CD14-positive monocyte (primary cell): Measurements from ENCODE around the gene CDK5. TPM values are rescaled to one million over a fixed set of nuclear protein-coding genes. Genes with fewer than 3 reads are reported as not detected.

Source experiments
- DNase-seq, 3 donors: peaks; one replicate each; pipeline ENCODE4 v3.0.0-alpha.2; 2011 to 2022
- H2AFZ ChIP-seq: 2 replicates; pipeline ENCODE4 v1.6.0; 2012; ENCODE audit warnings: mild to moderate bottlenecking, low read depth, low read length, inconsistent platforms; ENCODE audit not compliant: insufficient read depth, poor library complexity, severe bottlenecking
- H3K27ac ChIP-seq, 2 donors: 1 replicate in 1 of 2; 2 replicates in 1 of 2; pipeline ENCODE4 v1.5.1; 2012 to 2013; ENCODE audit warnings: low read length in 2 of 2, control low read depth in 1 of 2, inconsistent platforms in 1 of 2, low read depth in 1 of 2, mild to moderate bottlenecking in 1 of 2
- H3K27me3 ChIP-seq, 2 donors: one replicate each; pipeline versions ENCODE4 v1.6.0 to v1.6.1; 2011 to 2013; ENCODE audit warnings: low read length in 2 of 2; ENCODE audit not compliant: control insufficient read depth in 2 of 2, insufficient read depth in 2 of 2
- H3K36me3 ChIP-seq, 2 donors: replicated peaks in 1 of 2; 1 replicate in 1 of 2; 2 replicates in 1 of 2; pipeline versions ENCODE4 v1.5.1 to v1.6.1; 2012 to 2013; ENCODE audit warnings: low read length in 2 of 2, control low read depth in 1 of 2, inconsistent platforms in 1 of 2, mild to moderate bottlenecking in 1 of 2; ENCODE audit not compliant: insufficient read depth in 2 of 2, control insufficient read depth in 1 of 2
- H3K4me1 ChIP-seq, 2 donors: 1 replicate in 1 of 2; 2 replicates in 1 of 2; pipeline versions ENCODE4 v1.5.1 to v1.6.1; 2012 to 2013; ENCODE audit warnings: low read length in 2 of 2, control low read depth in 1 of 2, inconsistent platforms in 1 of 2, mild to moderate bottlenecking in 1 of 2, moderate library complexity in 1 of 2; ENCODE audit not compliant: insufficient read depth in 2 of 2, control insufficient read depth in 1 of 2
- H3K4me2 ChIP-seq: replicated peaks from 2 replicates; pipeline ENCODE3; 2012; ENCODE audit warnings: low read length, moderate library complexity, mild to moderate bottlenecking; ENCODE audit not compliant: poor library complexity, severe bottlenecking; ENCODE audit errors: extremely low read depth
- H3K4me3 ChIP-seq, 3 experiments: fragments of 200-600 bp in 1 of 3; sonication (generic) in 1 of 3; replicated peaks in 1 of 3; 1 replicate in 2 of 3; 2 replicates in 1 of 3; pipeline ENCODE4 v1.5.1; 2011 to 2013; ENCODE audit warnings: low read length in 3 of 3, mild to moderate bottlenecking in 3 of 3, control low read depth in 2 of 3, low read depth in 2 of 3, inconsistent platforms in 1 of 3, moderate library complexity in 1 of 3
- H3K79me2 ChIP-seq: 2 replicates; pipeline ENCODE4 v1.6.0; 2012; ENCODE audit warnings: mild to moderate bottlenecking, control low read depth, inconsistent platforms, low read length, moderate library complexity; ENCODE audit not compliant: insufficient read depth
- H3K9ac ChIP-seq: 2 replicates; pipeline ENCODE4 v1.6.0; 2017; ENCODE audit warnings: low read length, mild to moderate bottlenecking; ENCODE audit not compliant: insufficient read depth, poor library complexity, severe bottlenecking
- H3K9me3 ChIP-seq, 2 donors: replicated peaks in 1 of 2; 1 replicate in 1 of 2; 2 replicates in 1 of 2; pipeline versions ENCODE4 v1.5.1 to v1.6.1; 2012 to 2013; ENCODE audit warnings: low read length in 2 of 2, control low read depth in 1 of 2; ENCODE audit not compliant: control insufficient read depth in 1 of 2, insufficient read depth in 1 of 2
- H4K20me1 ChIP-seq: 2 replicates; pipeline ENCODE4 v1.6.0; 2012; ENCODE audit warnings: mild to moderate bottlenecking, low read length, control low read depth, moderate library complexity; ENCODE audit not compliant: insufficient read depth
- H3K27ac Mint-ChIP-seq, 7 donors: one replicate each; pipeline ENCODE4 v1.8.0; 2020; ENCODE audit warnings: mild to moderate bottlenecking in 7 of 7, mixed read lengths in 7 of 7, moderate library complexity in 6 of 7, inconsistent platforms in 2 of 7
- H3K27me3 Mint-ChIP-seq, 3 donors: one replicate each; pipeline ENCODE4 v1.8.0; 2021 to 2022; ENCODE audit warnings: low read depth in 3 of 3, mild to moderate bottlenecking in 3 of 3, mixed read lengths in 3 of 3, moderate library complexity in 3 of 3, inconsistent platforms in 1 of 3
- H3K36me3 Mint-ChIP-seq, 2 donors: one replicate each; pipeline ENCODE4 v1.8.0; 2020; ENCODE audit warnings: mixed read lengths in 2 of 2, inconsistent platforms in 1 of 2, mild to moderate bottlenecking in 1 of 2
- H3K4me1 Mint-ChIP-seq: one replicate; pipeline ENCODE4 v1.8.0; 2020; ENCODE audit warnings: mild to moderate bottlenecking, mixed read lengths
- H3K4me3 Mint-ChIP-seq, 2 donors: one replicate each; pipeline ENCODE4 v1.8.0; 2020; ENCODE audit warnings: mild to moderate bottlenecking in 2 of 2, mixed read lengths in 2 of 2, moderate library complexity in 1 of 2
- H3K9me3 Mint-ChIP-seq, 7 donors: one replicate each; pipeline ENCODE4 v1.8.0; 2020 to 2022; ENCODE audit warnings: mixed read lengths in 7 of 7, mild to moderate bottlenecking in 6 of 7, moderate library complexity in 6 of 7, inconsistent platforms in 2 of 7
- CTCF ChIP-seq: fragments of 200-600 bp; IDR thresholded peaks from one replicate; pipeline ENCODE4 v1.8.0; 2022; ENCODE audit warnings: antibody characterized with exemption, mild to moderate bottlenecking
- WGBS: methylation state at CpG from one replicate; pipeline ENCODE4 v1.1.5; 2013; ENCODE audit warnings: missing lambda C conversion rate; ENCODE audit not compliant: insufficient coverage; 5-methylcytosine and 5-hydroxymethylcytosine counted together
- intact Hi-C, 2 donors: fragments of 100-400 bp; cut with micrococcal nuclease; formaldehyde crosslinking; loops; one replicate each; pipeline versions ENCODE4 v1.15.0 to v1.15.1; 2023
- polyA plus RNA-seq, 3 donors: library from polyadenylated mRNA; depleted of rRNA in 1 of 3; unstranded in 2 of 3; stranded (reverse) in 1 of 3; fragments of 300-500 nt in 2 of 3; fragments of >200 nt in 1 of 3; fragmentation: Illumina TruSeq in 2 of 3; gene quantifications; 1 replicate in 2 of 3; 2 replicates in 1 of 3; pipeline ENCODE4 v1.2.3, GENCODE V29; 2012 to 2021

Gene CDK5
- polyA plus RNA-seq, 3 donors = 14.9 to 31.2 (median 24.9) TPM

GRCh38 chr7:151080067-151080521 is 22.4 kb upstream of the CDK5 start:
- Mint-ChIP-seq H3K4me1 (peaks cover 34% of the 10 kb centered on the region), H3K4me3 (peak overlapping the region; percentile 83 to 89), H3K27ac (peak overlapping the region; percentile 64 to 92 (median 84)), H3K9me3 (peaks cover 0 to 3% (median 0%) of the 10 kb centered on the region in 7 donors), H3K27me3 (peaks cover 0 to 1% (median 0%) of the 10 kb centered on the region in 3 donors), H3K36me3 (peaks cover 16 to 24% of the 10 kb centered on the region in 2 donors)
- H3K4me2 ChIP-seq = peak overlapping the region; percentile 96
- WGBS = 2% methylated on average over 29 of the region's 31 CpGs
- no peaks in the 10 kb centered on the region for H3K27me3 ChIP-seq
- H3K36me3 ChIP-seq = peaks cover 16 to 29% of the 10 kb centered on the region in 2 donors
- H4K20me1 ChIP-seq = peaks cover 39% of the 10 kb centered on the region
- intact Hi-C loops = loop anchor here in 1 of 2 donors (2.0 to 10.0 kb wide), 3 partner anchors 21 to 705 kb away; partner anchors contain the start of genes SLC4A2 and ZNF775
- H3K79me2 ChIP-seq = peaks cover 37% of the 10 kb centered on the region
- peak overlapping the region; percentile 93 for H2AFZ ChIP-seq
- H3K4me3 ChIP-seq = peak overlapping the region; percentile 88 to 92 (median 89)
- TF ChIP-seq CTCF = no peak
- peak overlapping the region; percentile 42 to 83 for H3K27ac ChIP-seq
- peaks cover 35 to 51% of the 10 kb centered on the region in 2 donors for H3K4me1 ChIP-seq
- no peaks in the 10 kb centered on the region for H3K9me3 ChIP-seq
- no peak for DNase-seq
- peak overlapping the region; percentile 91 for H3K9ac ChIP-seq

- 97% methylated on average over 19 of the region's 27 CpGs for WGBS
- H3K4me1 Mint-ChIP-seq = peaks cover 31% of the 10 kb centered on the region
- Histone ChIP-seq H3K36me3 (peaks cover 24 to 37% of the 10 kb centered on the region in 2 donors), H3K4me3 (peak overlapping the region in 2 of 3 experiments; percentile 88 to 92), H3K9ac (peak overlapping the region; percentile 91), H3K9me3 (no peaks in the 10 kb centered on the region), H3K4me2 (peak overlapping the region; percentile 96), H2AFZ (no peak overlapping the region), H3K27ac (peak overlapping the region in 1 of 2 donors; percentile 83), H3K4me1 (peaks cover 34 to 49% of the 10 kb centered on the region in 2 donors), H4K20me1 (peaks cover 44% of the 10 kb centered on the region), H3K27me3 (no peaks in the 10 kb centered on the region), H3K79me2 (peaks cover 37% of the 10 kb centered on the region)
- intact Hi-C loops = loop anchor here in 1 of 2 donors (2.0 to 5.0 kb wide), 2 partner anchors 13 to 33 kb away; no protein-coding TSS in a partner anchor
- H3K4me3 Mint-ChIP-seq = peak overlapping the region; percentile 83 to 89
- H3K27ac Mint-ChIP-seq = peak overlapping the region in 4 of 7 donors; percentile 40 to 92 (median 84)
- no peak for DNase-seq
- TF ChIP-seq CTCF = no peak
- peaks cover 0 to 1% (median 0%) of the 10 kb centered on the region in 3 donors for H3K27me3 Mint-ChIP-seq
- peaks cover 0 to 3% (median 0%) of the 10 kb centered on the region in 7 donors for H3K9me3 Mint-ChIP-seq
- peaks cover 23 to 31% of the 10 kb centered on the region in 2 donors for H3K36me3 Mint-ChIP-seq
Observed at GRCh38 chr7:151079199-151079910, 21.7 kb upstream of the CDK5 start.
